ENCODE measurements around the gene ABHD4.

GRCh38 chr14:22587247-22587646 lies 10.9 kb upstream of the ABHD4 start:
- TF ChIP-seq POLR2AphosphoS5 (IDR thresholded peaks at IDR 0.05; ENCODE audit: borderline replicate concordance, low read depth, low read length), result no peak
- no peak for TF ChIP-seq EZH2 (IDR thresholded peaks at IDR 0.05)
